VCaP (cell line): Measurements from ENCODE around the gene SPATS2L.

Source experiments
- H3K27ac ChIP-seq: fragments of 450-650 bp; 2 replicates; pipeline ENCODE4 v1.5.1; 2017
- TF ChIP-seq, protein P1 (sequence below): fragments of 450-650 bp; conservative IDR thresholded peaks from 2 replicates; pipeline ENCODE4 v1.5.1; 2017; ENCODE audit warnings: mild to moderate bottlenecking, moderate library complexity

The SPATS2L gene

DNA sequence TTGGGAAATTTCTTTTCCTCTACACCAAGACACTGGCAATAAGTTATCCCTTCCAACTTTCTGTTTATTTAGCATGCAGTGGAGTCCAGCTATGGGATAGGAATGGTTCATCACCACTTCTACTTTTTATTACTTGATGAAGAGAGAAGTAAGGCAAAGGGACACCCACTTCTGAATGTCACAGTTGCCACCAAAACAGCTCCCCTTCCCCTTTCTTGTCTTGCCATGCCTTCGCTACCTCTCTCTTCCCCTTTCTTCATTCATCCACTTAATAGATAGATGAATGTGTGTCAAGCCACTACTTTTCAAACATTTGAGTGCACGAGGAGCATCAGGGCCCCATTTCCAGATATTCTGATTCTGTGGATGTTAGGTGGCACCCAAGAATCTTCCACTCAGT, 143.8 kb downstream of the SPATS2L start:
- H3K27ac ChIP-seq = no peak overlapping the region
- TF ChIP-seq, protein P1, sequence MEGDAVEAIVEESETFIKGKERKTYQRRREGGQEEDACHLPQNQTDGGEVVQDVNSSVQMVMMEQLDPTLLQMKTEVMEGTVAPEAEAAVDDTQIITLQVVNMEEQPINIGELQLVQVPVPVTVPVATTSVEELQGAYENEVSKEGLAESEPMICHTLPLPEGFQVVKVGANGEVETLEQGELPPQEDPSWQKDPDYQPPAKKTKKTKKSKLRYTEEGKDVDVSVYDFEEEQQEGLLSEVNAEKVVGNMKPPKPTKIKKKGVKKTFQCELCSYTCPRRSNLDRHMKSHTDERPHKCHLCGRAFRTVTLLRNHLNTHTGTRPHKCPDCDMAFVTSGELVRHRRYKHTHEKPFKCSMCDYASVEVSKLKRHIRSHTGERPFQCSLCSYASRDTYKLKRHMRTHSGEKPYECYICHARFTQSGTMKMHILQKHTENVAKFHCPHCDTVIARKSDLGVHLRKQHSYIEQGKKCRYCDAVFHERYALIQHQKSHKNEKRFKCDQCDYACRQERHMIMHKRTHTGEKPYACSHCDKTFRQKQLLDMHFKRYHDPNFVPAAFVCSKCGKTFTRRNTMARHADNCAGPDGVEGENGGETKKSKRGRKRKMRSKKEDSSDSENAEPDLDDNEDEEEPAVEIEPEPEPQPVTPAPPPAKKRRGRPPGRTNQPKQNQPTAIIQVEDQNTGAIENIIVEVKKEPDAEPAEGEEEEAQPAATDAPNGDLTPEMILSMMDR = no peak

GRCh38 chr2:200451511-200451910, 145.0 kb downstream of the SPATS2L start:
- TF ChIP-seq, protein P1 = no peak
- H3K27ac ChIP-seq = no peak overlapping the region

GRCh38 chr2:200452377-200452776, 145.9 kb downstream of the SPATS2L start:
- TF ChIP-seq, protein P1 = no peak
- no peak overlapping the region for H3K27ac ChIP-seq

- H3K27ac ChIP-seq = no peak overlapping the region
- TF ChIP-seq, protein P1 = no peak
These were observed 146.8 kb downstream of the SPATS2L start for GRCh38 chr2:200453142-200453852.

GRCh38 chr2:200453853-200454534, 147.5 kb downstream of the SPATS2L start:
- TF ChIP-seq, protein P1 = no peak
- H3K27ac ChIP-seq = no peak overlapping the region

DNA sequence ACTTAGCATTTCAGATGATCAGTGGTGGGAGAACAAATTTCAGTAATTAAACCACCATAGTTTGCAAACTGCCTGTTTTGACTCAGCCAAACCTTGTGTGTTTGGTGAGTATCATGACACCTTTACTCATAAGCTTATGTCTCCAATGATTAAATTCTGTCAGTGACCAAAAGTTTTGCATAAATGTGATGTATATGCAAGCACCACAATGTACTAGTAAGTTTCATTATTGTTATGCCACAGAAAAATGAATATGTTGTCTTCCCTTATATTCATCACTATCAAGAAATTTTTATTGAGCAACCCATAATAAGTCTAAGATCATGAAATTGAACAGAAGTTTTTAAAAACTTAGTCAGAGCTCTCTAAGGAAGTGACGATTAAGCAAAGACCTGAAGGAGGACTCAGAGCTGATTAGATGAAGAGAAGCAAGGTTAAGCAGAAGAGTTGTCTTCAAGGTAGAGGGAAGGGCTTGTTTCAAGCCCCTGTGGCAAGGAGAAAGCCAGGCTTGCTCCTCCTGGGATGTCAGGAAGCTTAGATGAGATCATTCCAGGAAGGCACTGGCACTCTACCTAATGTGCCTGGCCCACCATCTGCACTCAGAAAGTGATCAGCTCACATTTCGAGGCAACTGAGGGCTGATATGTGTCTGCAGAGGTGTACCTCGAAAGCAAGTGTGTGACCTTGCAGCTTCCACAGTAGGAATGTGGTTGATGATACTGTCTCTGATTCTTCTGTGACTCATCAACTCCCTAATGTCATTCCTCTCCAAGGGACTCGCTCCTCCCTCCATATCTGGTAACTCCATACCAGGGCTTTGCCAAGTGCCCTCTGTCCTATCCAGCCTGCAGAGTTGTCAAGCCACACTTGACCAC, 148.7 kb downstream of the SPATS2L start:
- peak overlapping the region; percentile 69; the same call in 1 of the 2 replicates for H3K27ac ChIP-seq
- TF ChIP-seq, protein P1 = no peak

DNA sequence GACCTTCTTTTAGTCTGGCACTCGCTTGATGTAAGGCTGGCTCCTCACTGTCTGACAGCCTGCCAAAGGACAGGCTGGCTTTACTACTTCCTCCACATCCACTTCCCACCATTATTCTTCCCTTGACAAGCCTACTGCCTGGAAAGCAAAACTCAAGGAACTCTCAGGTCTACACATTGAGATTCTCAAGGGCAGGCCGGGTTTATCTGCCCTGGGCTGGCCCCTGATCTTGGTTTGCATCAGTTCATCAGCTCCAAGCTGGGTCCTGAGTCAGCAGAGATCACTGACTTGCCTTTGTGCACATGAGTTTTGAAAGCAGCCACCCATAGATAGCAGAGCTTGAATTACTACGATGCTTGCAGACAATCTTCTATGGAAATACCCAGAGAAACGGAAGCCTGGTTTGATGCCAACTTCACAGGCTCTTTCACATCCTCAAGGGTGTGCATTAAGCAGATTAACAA, 149.5 kb downstream of the SPATS2L start:
- H3K27ac ChIP-seq = peak overlapping the region; percentile 69; the same call in 1 of the 2 replicates
- TF ChIP-seq, protein P1 = no peak
